HG03432 (cell line): ENCODE results near the gene FRAS1.
"Not testable (repeated sequence)": the region's sequence is repeated elsewhere in the genome, so short reads cannot be mapped to it uniquely, and the experiment has no call there.

ENCODE experiments used
- ATAC-seq: cut with Tn5 transposase; IDR thresholded peaks from one replicate; pipeline ENCODE4 v1.9.1; 2021; ENCODE audit warnings: mild to moderate bottlenecking, moderate library complexity; ENCODE audit not compliant: unreplicated experiment

FRAS1 gene

GRCh38 chr4:78493731-78494130 lies 436.6 kb downstream of the FRAS1 start:
- ATAC-seq: no peak

- ATAC-seq: no peak
These were observed 439.0 kb downstream of the FRAS1 start for GRCh38 chr4:78496021-78496643.

GRCh38 chr4:78506260-78506659 lies 449.1 kb downstream of the FRAS1 start:
- not testable (repeated sequence) for ATAC-seq

DNA sequence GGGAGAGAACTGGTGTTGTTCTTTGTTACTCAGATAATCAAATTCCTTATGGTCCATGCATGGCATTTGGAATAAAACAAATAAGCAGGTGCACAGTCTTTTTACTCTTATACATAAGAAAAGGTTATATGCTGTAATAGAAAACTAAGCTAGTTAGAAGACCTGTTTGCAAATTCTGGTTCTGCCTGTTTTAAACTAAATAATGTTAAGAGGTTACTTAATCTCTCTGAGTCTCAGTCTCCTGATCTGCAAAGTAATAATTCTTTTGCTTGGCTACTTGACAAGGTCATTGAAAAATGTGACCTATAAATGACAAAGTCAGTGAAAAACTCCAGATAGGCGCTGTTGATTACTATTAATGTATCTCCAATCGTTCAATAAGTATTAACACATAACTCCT lies 451.9 kb downstream of the FRAS1 start:
- no peak for ATAC-seq

DNA sequence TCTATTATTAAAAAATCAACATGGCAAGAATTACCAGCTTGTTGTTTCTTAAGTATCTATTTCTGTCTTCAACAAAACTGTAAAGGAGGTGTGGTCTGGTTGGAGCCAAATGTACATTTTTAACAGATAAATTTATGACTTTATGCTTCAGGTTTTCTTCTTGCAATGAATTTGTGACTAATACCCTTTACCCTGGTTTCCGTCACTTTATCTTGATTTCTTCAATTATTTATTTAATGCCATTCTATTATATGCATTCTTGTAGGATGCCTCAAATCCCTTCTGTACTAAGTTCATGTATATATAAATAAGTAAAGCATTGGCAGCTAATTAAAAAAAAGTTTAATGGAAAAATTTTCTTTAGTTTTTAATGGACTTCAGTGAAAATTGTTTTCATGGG lies 453.0 kb downstream of the FRAS1 start:
- no peak for ATAC-seq

DNA sequence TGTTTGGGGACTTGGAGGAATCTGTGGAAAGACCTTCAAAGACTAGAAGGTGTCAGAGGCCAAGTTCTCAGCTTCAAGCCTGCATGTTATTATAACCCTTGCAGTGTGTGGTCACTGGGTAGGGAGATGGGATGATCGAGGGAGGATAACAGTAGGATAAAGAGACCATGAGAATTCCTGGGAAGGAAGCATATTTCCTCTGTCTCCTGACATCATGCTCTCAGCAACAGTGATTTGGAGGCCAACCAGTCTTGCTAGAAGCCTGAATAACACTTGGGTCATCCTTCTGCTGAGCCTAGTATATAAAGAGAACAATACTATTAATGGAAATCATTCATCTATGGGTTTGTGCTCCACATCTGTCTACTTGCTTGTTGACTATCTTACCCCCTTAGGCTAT lies 453.6 kb downstream of the FRAS1 start:
- ATAC-seq: no peak

- no peak for ATAC-seq
These were observed 455.3 kb downstream of the FRAS1 start for GRCh38 chr4:78512357-78512920.

DNA sequence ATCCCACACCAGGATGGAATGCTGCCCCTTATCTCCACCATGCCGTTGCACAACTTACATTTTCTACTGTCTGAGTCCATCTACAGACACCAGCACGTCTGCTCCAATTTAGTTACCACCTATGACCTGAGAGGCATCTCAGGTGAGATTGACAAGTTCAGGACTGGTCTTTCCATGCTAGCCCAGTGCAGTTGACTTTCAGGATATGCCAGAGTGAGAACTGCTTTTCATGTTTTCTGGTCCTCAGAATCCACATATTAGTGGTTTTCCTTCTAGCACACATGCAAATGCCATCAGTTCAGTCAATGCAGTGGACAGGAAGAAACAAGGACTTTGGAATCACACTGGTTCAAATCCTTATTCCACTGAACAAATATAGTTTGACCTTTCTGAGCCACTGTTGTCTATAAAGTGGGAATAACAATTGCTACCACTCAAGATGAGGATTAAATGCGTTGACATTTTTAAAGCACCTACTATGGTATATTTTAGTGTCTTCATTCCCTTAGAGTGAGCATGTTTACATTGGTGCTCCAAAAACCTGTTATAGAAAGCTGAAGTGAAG lies 456.4 kb downstream of the FRAS1 start:
- no peak for ATAC-seq

GRCh38 chr4:78517050-78517652 lies 460.0 kb downstream of the FRAS1 start:
- ATAC-seq: no peak

DNA sequence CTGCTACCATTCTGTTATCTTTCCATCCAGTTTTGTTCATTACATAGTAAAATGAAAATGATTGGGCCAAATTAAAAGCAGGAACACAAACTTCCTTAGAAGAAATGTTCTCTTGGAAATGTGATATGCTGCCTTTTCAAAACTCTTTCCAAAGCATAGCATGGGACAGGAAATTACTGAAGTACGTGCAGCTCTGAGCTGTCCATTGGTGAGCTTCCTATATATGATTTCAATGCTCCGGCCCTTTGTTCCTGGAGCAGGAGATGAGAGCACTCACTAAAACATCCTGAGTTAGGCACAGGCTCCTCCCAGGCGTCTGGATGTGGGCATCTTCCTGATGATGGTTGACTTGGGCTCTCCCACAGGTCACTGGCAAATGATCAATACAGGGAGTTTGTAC lies 461.4 kb downstream of the FRAS1 start:
- ATAC-seq: no peak

GRCh38 chr4:78519962-78520361 lies 462.8 kb downstream of the FRAS1 start:
- ATAC-seq: no peak

GRCh38 chr4:78520808-78521226 lies 463.7 kb downstream of the FRAS1 start:
- ATAC-seq: no peak

DNA sequence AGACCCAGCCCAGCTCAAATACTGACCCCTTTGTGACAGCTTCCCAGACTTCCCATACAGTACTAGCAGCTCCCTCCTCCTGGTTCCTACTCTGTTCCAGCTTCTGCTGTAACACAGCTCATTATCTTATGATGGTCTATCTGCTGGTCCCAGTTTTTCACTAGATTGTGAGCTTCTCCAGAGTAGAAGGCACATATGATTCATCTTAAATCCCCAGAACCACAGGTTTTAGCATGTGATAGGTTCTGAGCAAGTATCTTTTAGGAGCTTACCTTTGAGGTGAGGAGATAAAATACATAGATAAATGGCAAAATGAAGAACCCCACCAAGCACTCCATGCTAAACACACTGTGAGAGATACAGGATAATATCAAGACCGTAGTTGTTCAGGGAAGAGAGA lies 466.9 kb downstream of the FRAS1 start:
- ATAC-seq: no peak

DNA sequence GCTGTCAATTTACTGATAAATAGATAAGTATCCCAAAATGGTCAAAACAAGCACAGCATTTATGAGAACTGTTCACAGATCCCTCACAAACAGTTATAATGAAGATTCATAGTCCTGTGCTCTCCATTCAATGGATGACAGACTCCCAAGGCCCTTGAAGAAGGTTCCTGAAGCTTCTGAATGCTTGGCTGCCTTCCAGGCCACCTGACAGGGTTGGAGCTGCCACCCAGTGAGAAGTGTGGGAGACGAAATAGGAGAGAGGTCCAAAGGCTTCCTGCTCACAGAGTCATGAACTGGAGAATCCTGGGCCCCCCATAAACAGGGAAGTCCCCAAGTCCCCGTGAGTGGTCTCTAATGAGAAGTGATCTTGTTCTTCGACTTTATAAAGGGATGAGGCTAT lies 468.4 kb downstream of the FRAS1 start:
- ATAC-seq: no peak

DNA sequence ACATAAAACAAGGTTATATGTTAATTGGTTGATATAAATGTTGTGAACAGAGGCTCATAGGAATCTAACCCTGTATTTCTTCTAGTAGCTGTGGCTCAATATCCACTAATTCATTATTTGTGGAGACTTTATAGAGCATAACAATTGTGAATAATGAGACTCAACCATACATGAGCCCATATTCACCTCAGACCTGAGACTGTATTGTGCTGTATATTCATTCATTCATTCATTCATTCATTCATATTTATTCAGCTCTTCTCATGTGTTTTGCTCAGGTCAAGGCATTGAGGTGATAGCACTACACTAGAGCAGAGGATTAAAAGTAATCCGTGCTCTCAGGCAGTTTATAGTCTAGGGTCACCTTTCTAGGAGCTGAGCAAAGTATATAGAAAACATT lies 470.0 kb downstream of the FRAS1 start:
- no peak for ATAC-seq

GRCh38 chr4:78527555-78527954 lies 470.4 kb downstream of the FRAS1 start:
- ATAC-seq: no peak

DNA sequence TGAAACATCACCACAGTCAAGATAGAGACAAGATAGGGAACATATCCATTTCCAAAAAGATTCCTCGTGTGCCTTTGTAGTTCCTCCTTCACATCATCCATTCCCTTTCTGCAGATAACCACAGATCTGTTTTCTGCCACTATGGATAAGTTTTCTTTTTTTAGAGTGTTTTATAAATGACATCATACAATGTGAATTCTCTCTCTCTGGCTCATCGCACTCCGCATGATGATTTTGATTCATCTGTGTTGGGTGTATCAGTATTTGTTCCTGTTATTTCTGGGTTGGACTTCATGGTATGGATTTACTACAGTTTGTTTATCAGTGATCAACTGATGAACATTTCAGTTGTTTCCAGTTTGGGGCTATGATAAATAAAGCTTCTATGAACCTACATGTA lies 471.2 kb downstream of the FRAS1 start:
- ATAC-seq: no peak

DNA sequence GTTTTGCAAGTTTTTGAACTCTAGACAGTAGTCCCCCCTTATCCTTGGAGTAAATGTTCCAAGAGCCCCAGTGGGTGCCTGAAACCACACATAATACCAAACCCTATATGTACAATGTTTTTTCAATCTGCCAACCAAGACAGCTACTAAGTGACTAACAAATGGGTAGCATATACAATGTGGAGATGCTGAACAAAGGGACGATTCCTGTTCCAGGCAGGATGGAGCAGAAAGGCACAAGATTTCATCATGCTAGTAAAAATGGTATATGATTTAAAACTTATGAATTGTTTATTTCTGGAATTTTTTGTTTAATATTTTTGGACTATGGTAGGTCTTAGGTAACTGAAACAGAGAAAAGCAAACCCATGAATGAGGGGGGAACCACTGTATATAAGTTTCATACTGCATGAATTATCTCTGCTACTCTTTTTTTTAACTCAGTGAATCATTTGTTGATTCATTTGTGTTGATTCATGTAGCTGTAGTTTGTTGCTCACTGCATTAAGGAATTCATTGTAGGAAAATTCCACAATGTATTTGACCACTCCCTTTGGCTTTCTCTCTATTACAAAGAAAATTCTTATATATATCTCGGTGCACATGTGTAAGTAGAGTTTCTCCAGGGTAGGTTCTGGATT lies 472.6 kb downstream of the FRAS1 start:
- no peak for ATAC-seq

- no peak for ATAC-seq
These were observed 474.9 kb downstream of the FRAS1 start for GRCh38 chr4:78532046-78532445.

GRCh38 chr4:78533854-78534253 lies 476.7 kb downstream of the FRAS1 start:
- no peak for ATAC-seq

- ATAC-seq: no peak
These were observed 477.3 kb downstream of the FRAS1 start for GRCh38 chr4:78534286-78534955.
